Endothelial cell of umbilical vein (primary cell): Measurements from ENCODE around the gene PGRMC2. TPM values are rescaled to one million over a fixed set of nuclear protein-coding genes. Genes with fewer than 3 reads are reported as not detected.

Experiments
- BruUV-seq: library from RNA; stranded (reverse); fragments of 400-500 nt; replicated peaks from 2 replicates; lab custom pipeline; 2021; lab: Mats Ljungman, UMichigan
- CTCF ChIA-PET: fragments of 300-600, 350-600 bp; sonication (Branson Sonifier 250); formaldehyde crosslinking; loops from one replicate; lab custom pipeline; 2021; ENCODE audit warnings: antibody characterized with exemption, inconsistent platforms; lab: Charles Lee
- POLR2A ChIA-PET: fragments of 300-600, 350-600 bp; sonication (Branson Sonifier 250); formaldehyde crosslinking; loops from one replicate; lab custom pipeline; 2021; ENCODE audit warnings: antibody characterized with exemption, inconsistent platforms; lab: Charles Lee
- DNase-seq: peaks from one replicate; pipeline ENCODE4 v3.0.0-alpha.2; 2011; ENCODE audit warnings: low read depth, low spot score
- FAIRE-seq: peaks from 2 replicates; lab custom pipeline; 2011; peaks lifted over from hg19 to GRCh38; lab: Jason Lieb, UNC
- H2AFZ ChIP-seq: 2 replicates; pipeline ENCODE4 v1.6.0; 2012; ENCODE audit warnings: low read depth, low read length, control low read depth, inconsistent platforms
- H3K27ac ChIP-seq: 2 replicates; pipeline ENCODE4 v1.5.1; 2011; ENCODE audit warnings: low read depth, mild to moderate bottlenecking, control low read depth, low read length, moderate library complexity; ENCODE audit not compliant: insufficient read depth
- H3K27me3 ChIP-seq, 2 experiments: 2 replicates each; pipeline versions ENCODE4 v1.6.0 to v1.6.1; 2011; ENCODE audit warnings: low read length in 2 of 2, mixed read lengths in 1 of 2; ENCODE audit not compliant: control insufficient read depth in 2 of 2, insufficient read depth in 2 of 2
- H3K36me3 ChIP-seq, 2 experiments: 2 replicates in 1 of 2; 3 replicates in 1 of 2; pipeline ENCODE4 v1.5.1; 2011; ENCODE audit warnings: low read length in 2 of 2, mild to moderate bottlenecking in 1 of 2, moderate library complexity in 1 of 2; ENCODE audit not compliant: control insufficient read depth in 2 of 2, insufficient read depth in 2 of 2; ENCODE audit errors: extremely low read depth in 1 of 2
- H3K4me1 ChIP-seq: 3 replicates; pipeline ENCODE4 v1.5.1; 2011; ENCODE audit warnings: mild to moderate bottlenecking, low read length; ENCODE audit not compliant: control insufficient read depth, insufficient read depth; ENCODE audit errors: extremely low read depth
- H3K4me2 ChIP-seq: 2 replicates; pipeline ENCODE4 v1.6.1; 2011; ENCODE audit warnings: low read length, control low read depth, mixed read lengths; ENCODE audit not compliant: insufficient read depth
- H3K4me3 ChIP-seq, 3 experiments: fragments of 200-600 bp in 1 of 3; sonication (generic), shearing (Covaris generic) in 1 of 3; replicated peaks in 1 of 3; 2 replicates each; pipeline ENCODE4 v1.5.1; 2011 to 2016; ENCODE audit warnings: control low read depth in 3 of 3, low read length in 3 of 3, mild to moderate bottlenecking in 2 of 3, inconsistent platforms in 1 of 3, low read depth in 1 of 3, moderate library complexity in 1 of 3; ENCODE audit not compliant: insufficient read depth in 1 of 3
- H3K79me2 ChIP-seq: 2 replicates; pipeline ENCODE4 v1.6.0; 2012; ENCODE audit warnings: low read length, inconsistent platforms; ENCODE audit not compliant: control insufficient read depth, insufficient read depth
- H3K9ac ChIP-seq: replicated peaks from 2 replicates; pipeline ENCODE3; 2011; ENCODE audit warnings: low read length, control low read depth; ENCODE audit not compliant: insufficient read depth; ENCODE audit errors: extremely low read depth
- H3K9me1 ChIP-seq: replicated peaks from 3 replicates; pipeline ENCODE4 v1.6.0; 2011; ENCODE audit warnings: mild to moderate bottlenecking, low read length; ENCODE audit not compliant: control insufficient read depth, insufficient read depth; ENCODE audit errors: extremely low read depth
- H3K9me3 ChIP-seq: replicated peaks from 2 replicates; pipeline ENCODE4 v1.5.1; 2012; ENCODE audit warnings: low read length, inconsistent platforms; ENCODE audit not compliant: control insufficient read depth, insufficient read depth
- H4K20me1 ChIP-seq: replicated peaks from 2 replicates; pipeline ENCODE3; 2011; ENCODE audit warnings: mild to moderate bottlenecking, low read length; ENCODE audit not compliant: control insufficient read depth, insufficient read depth; ENCODE audit errors: extremely low read depth
- EZH2 ChIP-seq: IDR thresholded peaks from 2 replicates; pipeline ENCODE4 v1.6.1; 2012; ENCODE audit warnings: borderline replicate concordance, low read depth, mild to moderate bottlenecking, moderate library complexity, low read length, inconsistent platforms; ENCODE audit not compliant: severe bottlenecking
- FOS ChIP-seq: IDR thresholded peaks from 2 replicates; pipeline ENCODE4 v1.6.1; 2011; ENCODE audit warnings: mild to moderate bottlenecking, low read length, moderate library complexity, borderline replicate concordance; ENCODE audit not compliant: insufficient read depth
- GATA2 ChIP-seq: IDR thresholded peaks from 2 replicates; pipeline ENCODE4 v1.7.0; 2011; ENCODE audit warnings: low read depth, mild to moderate bottlenecking, moderate library complexity, mixed read lengths, low read length; ENCODE audit not compliant: insufficient read length, insufficient read depth
- JUN ChIP-seq: IDR thresholded peaks from 2 replicates; pipeline ENCODE4 v1.6.1; 2011; ENCODE audit warnings: borderline replicate concordance, low read depth; ENCODE audit not compliant: insufficient read length, insufficient read depth
- MYC ChIP-seq: IDR thresholded peaks from one replicate; pipeline ENCODE4 v1.6.1; 2011; ENCODE audit warnings: mild to moderate bottlenecking, low read depth, low read length
- POLR2A ChIP-seq: IDR thresholded peaks from 2 replicates; pipeline ENCODE4 v1.6.1; 2012; ENCODE audit warnings: low read depth, mild to moderate bottlenecking, control low read depth, low read length
- POLR2AphosphoS5 ChIP-seq: IDR thresholded peaks from 2 replicates; pipeline ENCODE4 v1.6.1; 2012; ENCODE audit warnings: low read depth, mild to moderate bottlenecking, control low read depth, low read length, moderate library complexity; ENCODE audit not compliant: insufficient read depth
- dilution Hi-C: fragments of 300-500 bp; cut with MboI; formaldehyde crosslinking; loops from one replicate; pipeline ENCODE4 v1.15.0; 2019; ENCODE audit warnings: low sequenced_read_pairs; ENCODE audit not compliant: extremely low pct_ligation_motif_present
- intact Hi-C: fragments of 100-400 bp; cut with micrococcal nuclease; formaldehyde crosslinking; loops from one replicate; pipeline ENCODE4 v1.10.0; 2022
- polyA plus RNA-seq, 4 experiments: library from polyadenylated mRNA; depleted of rRNA in 3 of 4; stranded (reverse) in 3 of 4; unstranded in 1 of 4; fragments of >200 nt; gene quantifications; 2 replicates each; pipeline versions ENCODE4 v1.2.1 to v1.2.3, GENCODE V29; 2011 to 2012; ENCODE audit warnings: missing spikeins in 1 of 4
- total RNA-seq: library from RNA; stranded (reverse); gene quantifications from 2 replicates; pipeline ENCODE4 v1.2.3, GENCODE V29; 2021
- TF ChIP-seq, protein P1 (sequence below), 2 donors: IDR thresholded peaks; 1 replicate in 1 of 2; 2 replicates in 1 of 2; pipeline ENCODE4 v1.5.1; 2011; ENCODE audit warnings: low read length in 2 of 2, mild to moderate bottlenecking in 2 of 2, moderate library complexity in 2 of 2, control low read depth in 1 of 2, inconsistent platforms in 1 of 2, low read depth in 1 of 2; ENCODE audit not compliant: insufficient read depth in 1 of 2; ENCODE audit errors: extremely low read depth in 1 of 2
- TF ChIP-seq, protein P2 (sequence below): IDR thresholded peaks from 2 replicates; pipeline ENCODE4 v1.6.1; 2011; ENCODE audit not compliant: insufficient read depth, insufficient read length

PGRMC2 gene
- total and polyA plus RNA-seq, 2 donors (not counting 3 experiments of a cell fraction or from before 2014, with no cell fraction given) = 10.1 to 63.4 TPM

DNA sequence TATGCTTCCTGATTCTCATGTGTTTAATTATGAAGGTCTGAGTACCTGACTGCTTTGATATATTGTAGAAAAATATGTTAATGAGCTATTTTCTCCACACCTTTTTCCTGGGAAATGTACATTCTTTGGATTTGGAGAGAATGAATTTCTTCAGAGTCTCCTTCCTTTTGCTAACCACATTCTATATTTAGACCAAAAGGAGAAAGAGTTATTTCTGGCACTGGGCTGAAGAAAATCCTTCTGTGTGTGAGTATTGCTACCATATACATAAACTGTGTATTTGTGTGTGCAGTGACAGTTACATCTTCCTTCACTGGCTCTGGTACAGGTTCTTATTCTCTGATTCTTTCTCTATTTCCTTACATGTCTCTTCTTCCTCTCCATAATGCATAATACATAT is 44.5 kb upstream of the PGRMC2 start:
- no peaks in the 10 kb centered on the region for H3K9me3 ChIP-seq
- H3K4me3 ChIP-seq = no peak overlapping the region
- dilution Hi-C loops (no loop called here), intact Hi-C loops (no loop called here)
- H3K4me2 ChIP-seq = no peak overlapping the region
- H4K20me1 ChIP-seq = no peaks in the 10 kb centered on the region
- no peaks in the 10 kb centered on the region for H3K27me3 ChIP-seq
- POLR2A ChIA-PET = no interaction called here
- H2AFZ ChIP-seq = no peak overlapping the region
- no peaks in the 10 kb centered on the region for H3K36me3 ChIP-seq
- TF ChIP-seq, protein P1, sequence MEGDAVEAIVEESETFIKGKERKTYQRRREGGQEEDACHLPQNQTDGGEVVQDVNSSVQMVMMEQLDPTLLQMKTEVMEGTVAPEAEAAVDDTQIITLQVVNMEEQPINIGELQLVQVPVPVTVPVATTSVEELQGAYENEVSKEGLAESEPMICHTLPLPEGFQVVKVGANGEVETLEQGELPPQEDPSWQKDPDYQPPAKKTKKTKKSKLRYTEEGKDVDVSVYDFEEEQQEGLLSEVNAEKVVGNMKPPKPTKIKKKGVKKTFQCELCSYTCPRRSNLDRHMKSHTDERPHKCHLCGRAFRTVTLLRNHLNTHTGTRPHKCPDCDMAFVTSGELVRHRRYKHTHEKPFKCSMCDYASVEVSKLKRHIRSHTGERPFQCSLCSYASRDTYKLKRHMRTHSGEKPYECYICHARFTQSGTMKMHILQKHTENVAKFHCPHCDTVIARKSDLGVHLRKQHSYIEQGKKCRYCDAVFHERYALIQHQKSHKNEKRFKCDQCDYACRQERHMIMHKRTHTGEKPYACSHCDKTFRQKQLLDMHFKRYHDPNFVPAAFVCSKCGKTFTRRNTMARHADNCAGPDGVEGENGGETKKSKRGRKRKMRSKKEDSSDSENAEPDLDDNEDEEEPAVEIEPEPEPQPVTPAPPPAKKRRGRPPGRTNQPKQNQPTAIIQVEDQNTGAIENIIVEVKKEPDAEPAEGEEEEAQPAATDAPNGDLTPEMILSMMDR (IDR thresholded peaks at IDR 0.05; ENCODE audit: extremely low read depth in 1 of 2, insufficient read depth in 1 of 2, low read depth in 1 of 2, low read length in 2 of 2) = no peak
- TF ChIP-seq JUN (no peak), GATA2 (no peak), POLR2AphosphoS5 (no peak), EZH2 (no peak), POLR2A (no peak), MYC (no peak), FOS (no peak)
- TF ChIP-seq, protein P2, sequence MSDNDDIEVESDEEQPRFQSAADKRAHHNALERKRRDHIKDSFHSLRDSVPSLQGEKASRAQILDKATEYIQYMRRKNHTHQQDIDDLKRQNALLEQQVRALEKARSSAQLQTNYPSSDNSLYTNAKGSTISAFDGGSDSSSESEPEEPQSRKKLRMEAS = no peak
- H3K79me2 ChIP-seq = no peaks in the 10 kb centered on the region
- no peak overlapping the region for H3K9ac ChIP-seq
- FAIRE-seq (no peak), DNase-seq (no peak)
- H3K9me1 ChIP-seq = no peaks in the 10 kb centered on the region
- no peak overlapping the region for H3K27ac ChIP-seq
- CTCF ChIA-PET = interaction anchor here (1.4 kb wide), 1 partner anchor 11 kb away, joined by 4 read pairs; no protein-coding TSS in a partner anchor
- BruUV-seq = no TSS peak
- H3K4me1 ChIP-seq = no peaks in the 10 kb centered on the region
